Activated B cell treated with CpG ODN at 0.5 μM for 24 hours (primary cell): Measurements from ENCODE around the gene ELAVL4. TPM values are rescaled to one million over a fixed set of nuclear protein-coding genes. Genes with fewer than 3 reads are reported as not detected.

ENCODE experiments used
- ATAC-seq: fragments of 200-7000 bp; cut with Tn5 transposase; one replicate; pipeline ENCODE4 v1.10.0; 2021; ENCODE audit warnings: low read depth, mild to moderate bottlenecking, moderate library complexity
- CTCF ChIA-PET: fragments of 350-600 bp; sonication (Branson Sonifier 250); formaldehyde crosslinking; loops from one replicate; lab custom pipeline; 2021; ENCODE audit warnings: antibody characterized with exemption; lab: Charles Lee
- POLR2A ChIA-PET: fragments of 350-600 bp; sonication (Branson Sonifier 250); formaldehyde crosslinking; loops from one replicate; lab custom pipeline; 2021; ENCODE audit warnings: antibody characterized with exemption; lab: Charles Lee
- DNase-seq: peaks from one replicate; pipeline ENCODE4 v3.0.0; 2022
- H3K27ac Mint-ChIP-seq: one replicate; pipeline ENCODE4 v1.8.0; 2020; ENCODE audit warnings: mixed read lengths
- H3K27me3 Mint-ChIP-seq: one replicate; pipeline ENCODE4 v1.8.0; 2021; ENCODE audit warnings: mixed read lengths
- H3K36me3 Mint-ChIP-seq: one replicate; pipeline ENCODE4 v1.8.0; 2021; ENCODE audit warnings: low read depth, mixed read lengths
- H3K4me1 Mint-ChIP-seq: one replicate; pipeline ENCODE4 v1.8.0; 2021; ENCODE audit warnings: mixed read lengths
- H3K4me3 Mint-ChIP-seq: one replicate; pipeline ENCODE4 v1.8.0; 2020; ENCODE audit warnings: mild to moderate bottlenecking, mixed read lengths
- H3K9me3 Mint-ChIP-seq: one replicate; pipeline ENCODE4 v1.8.0; 2020; ENCODE audit warnings: mixed read lengths
- CTCF ChIP-seq: fragments of 200-600 bp; IDR thresholded peaks from one replicate; pipeline ENCODE4 v1.8.0; 2022; ENCODE audit warnings: antibody characterized with exemption, mild to moderate bottlenecking
- intact Hi-C: fragments of 100-400 bp; cut with micrococcal nuclease; formaldehyde crosslinking; loops from one replicate; pipeline ENCODE4 v1.15.1; 2024
- total RNA-seq: library from RNA; stranded (reverse); gene quantifications from 2 replicates; pipeline ENCODE4 v1.2.3, GENCODE V29; 2022

Gene ELAVL4
- total RNA-seq, 1 donor from 2014 or later = not detected

GRCh38 chr1:50175719-50176639, 67.3 kb downstream of the ELAVL4 start:
- H3K27me3 Mint-ChIP-seq = peaks cover 14% of the 10 kb centered on the region
- no peak overlapping the region for H3K27ac Mint-ChIP-seq
- ChIA-PET CTCF (no interaction called here), POLR2A (no interaction called here)
- ATAC-seq (no peak), DNase-seq (no peak)
- TF ChIP-seq CTCF = no peak
- H3K36me3 Mint-ChIP-seq = no peaks in the 10 kb centered on the region
- intact Hi-C loops = no loop called here
- H3K4me1 Mint-ChIP-seq = no peaks in the 10 kb centered on the region
- H3K4me3 Mint-ChIP-seq = no peak overlapping the region
- H3K9me3 Mint-ChIP-seq = no peaks in the 10 kb centered on the region

GRCh38 chr1:50177994-50178393, 69.3 kb downstream of the ELAVL4 start:
- Mint-ChIP-seq H3K27me3 (peaks cover 14% of the 10 kb centered on the region), H3K4me3 (no peak overlapping the region), H3K36me3 (no peaks in the 10 kb centered on the region), H3K9me3 (no peaks in the 10 kb centered on the region), H3K4me1 (no peaks in the 10 kb centered on the region), H3K27ac (no peak overlapping the region)
- ATAC-seq (no peak), DNase-seq (no peak)
- TF ChIP-seq CTCF = no peak
- CTCF ChIA-PET = no interaction called here
- POLR2A ChIA-PET = no interaction called here
- intact Hi-C loops = no loop called here

GRCh38 chr1:50179639-50180038, 70.9 kb downstream of the ELAVL4 start:
- Mint-ChIP-seq H3K27me3 (peaks cover 14% of the 10 kb centered on the region), H3K9me3 (no peaks in the 10 kb centered on the region), H3K36me3 (no peaks in the 10 kb centered on the region), H3K27ac (no peak overlapping the region), H3K4me3 (no peak overlapping the region), H3K4me1 (no peaks in the 10 kb centered on the region)
- POLR2A ChIA-PET = no interaction called here
- intact Hi-C loops = no loop called here
- DNase-seq (no peak), ATAC-seq (no peak)
- CTCF ChIA-PET = no interaction called here
- TF ChIP-seq CTCF = no peak

GRCh38 chr1:50180367-50180766, 71.6 kb downstream of the ELAVL4 start:
- CTCF ChIA-PET = no interaction called here
- intact Hi-C loops = no loop called here
- ATAC-seq (no peak), DNase-seq (no peak)
- H3K9me3 Mint-ChIP-seq = no peaks in the 10 kb centered on the region
- peaks cover 14% of the 10 kb centered on the region for H3K27me3 Mint-ChIP-seq
- H3K4me1 Mint-ChIP-seq = no peaks in the 10 kb centered on the region
- no peaks in the 10 kb centered on the region for H3K36me3 Mint-ChIP-seq
- POLR2A ChIA-PET = no interaction called here
- no peak overlapping the region for H3K4me3 Mint-ChIP-seq
- no peak for TF ChIP-seq CTCF
- no peak overlapping the region for H3K27ac Mint-ChIP-seq

- H3K27ac Mint-ChIP-seq = no peak overlapping the region
- H3K36me3 Mint-ChIP-seq = no peaks in the 10 kb centered on the region
- no peaks in the 10 kb centered on the region for H3K9me3 Mint-ChIP-seq
- DNase-seq (no peak), ATAC-seq (no peak)
- ChIA-PET CTCF (no interaction called here), POLR2A (no interaction called here)
- TF ChIP-seq CTCF = no peak
- peaks cover 13% of the 10 kb centered on the region for H3K27me3 Mint-ChIP-seq
- H3K4me3 Mint-ChIP-seq = no peak overlapping the region
- no peaks in the 10 kb centered on the region for H3K4me1 Mint-ChIP-seq
- intact Hi-C loops = no loop called here
Observed at GRCh38 chr1:50181027-50181663, 72.4 kb downstream of the ELAVL4 start.
